HG03066 (cell line): ENCODE measurements around the gene MFAP2.

Experiments
- ATAC-seq: cut with Tn5 transposase; IDR thresholded peaks from one replicate; pipeline ENCODE4 v1.9.1; 2021; ENCODE audit warnings: low read depth; ENCODE audit not compliant: unreplicated experiment

The MFAP2 gene

DNA sequence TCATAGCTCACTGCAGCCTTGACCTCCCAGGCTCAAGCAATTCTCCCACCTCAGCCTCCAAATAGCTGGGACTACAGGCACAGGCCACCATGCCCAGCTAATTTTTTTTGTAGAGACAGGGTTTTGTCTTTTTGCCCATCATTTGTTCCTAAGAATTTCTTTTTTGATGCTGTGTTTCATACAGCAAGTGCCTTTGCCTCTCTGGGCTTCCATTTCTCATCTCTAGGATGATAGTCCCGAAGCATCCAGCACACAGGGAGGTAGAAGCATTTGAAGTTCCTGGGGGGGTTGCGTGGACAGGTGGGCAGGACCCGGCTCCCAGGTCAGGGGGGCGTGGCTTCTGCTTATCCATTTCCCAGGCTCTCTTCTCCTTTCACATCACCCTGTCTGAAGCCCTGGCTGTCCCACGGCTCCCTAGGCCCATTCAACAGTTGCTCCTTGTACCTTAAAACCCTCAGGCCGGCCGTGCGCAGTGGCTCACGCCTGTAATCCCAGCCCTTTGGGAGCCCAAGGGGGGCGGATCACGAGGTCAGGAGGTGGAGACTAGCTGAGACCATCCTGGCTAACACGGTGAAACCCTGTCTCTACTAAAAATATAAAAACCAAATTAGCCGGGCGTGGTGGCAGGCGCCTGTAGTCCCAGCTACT, 27.9 kb upstream of the MFAP2 start:
- ATAC-seq = no peak

DNA sequence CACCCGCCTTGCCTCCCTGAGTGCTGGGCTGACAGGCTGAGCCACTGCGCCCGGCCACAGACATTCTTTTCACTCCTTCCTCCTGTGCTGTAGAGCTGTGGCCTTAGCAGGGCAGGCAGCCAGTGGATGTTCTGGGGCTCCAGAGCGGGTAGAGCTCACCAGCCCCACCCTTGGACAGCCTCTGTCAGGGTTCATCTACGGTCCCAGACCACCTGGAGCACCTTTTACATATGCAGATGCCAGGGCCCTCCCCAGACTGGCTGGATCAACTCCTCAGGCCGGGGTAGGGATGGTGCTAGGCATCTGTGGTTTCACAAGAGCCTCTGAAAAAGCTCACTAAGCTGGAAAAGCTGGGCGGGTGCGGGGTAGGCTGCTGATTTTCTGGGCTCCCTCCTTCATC, 26.7 kb upstream of the MFAP2 start:
- no peak for ATAC-seq

DNA sequence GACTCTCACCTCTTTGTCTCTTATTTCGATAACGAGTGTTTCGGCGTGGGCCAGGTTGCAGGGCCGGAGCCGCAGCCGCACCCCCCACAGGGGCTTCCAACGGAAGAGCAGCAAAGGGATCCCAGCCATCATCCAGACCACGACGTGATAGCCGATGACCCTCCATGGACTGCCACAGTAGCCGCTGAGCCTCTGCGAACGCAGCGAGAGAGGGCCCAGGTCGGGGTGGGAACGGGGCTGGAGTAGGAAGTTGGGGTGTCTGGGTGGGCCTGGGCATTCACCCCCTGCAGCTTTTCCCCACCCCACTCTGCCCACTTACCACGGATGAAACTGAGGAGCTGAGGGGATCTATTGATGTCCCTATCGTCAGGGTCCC, 24.9 kb upstream of the MFAP2 start:
- ATAC-seq = no peak

DNA sequence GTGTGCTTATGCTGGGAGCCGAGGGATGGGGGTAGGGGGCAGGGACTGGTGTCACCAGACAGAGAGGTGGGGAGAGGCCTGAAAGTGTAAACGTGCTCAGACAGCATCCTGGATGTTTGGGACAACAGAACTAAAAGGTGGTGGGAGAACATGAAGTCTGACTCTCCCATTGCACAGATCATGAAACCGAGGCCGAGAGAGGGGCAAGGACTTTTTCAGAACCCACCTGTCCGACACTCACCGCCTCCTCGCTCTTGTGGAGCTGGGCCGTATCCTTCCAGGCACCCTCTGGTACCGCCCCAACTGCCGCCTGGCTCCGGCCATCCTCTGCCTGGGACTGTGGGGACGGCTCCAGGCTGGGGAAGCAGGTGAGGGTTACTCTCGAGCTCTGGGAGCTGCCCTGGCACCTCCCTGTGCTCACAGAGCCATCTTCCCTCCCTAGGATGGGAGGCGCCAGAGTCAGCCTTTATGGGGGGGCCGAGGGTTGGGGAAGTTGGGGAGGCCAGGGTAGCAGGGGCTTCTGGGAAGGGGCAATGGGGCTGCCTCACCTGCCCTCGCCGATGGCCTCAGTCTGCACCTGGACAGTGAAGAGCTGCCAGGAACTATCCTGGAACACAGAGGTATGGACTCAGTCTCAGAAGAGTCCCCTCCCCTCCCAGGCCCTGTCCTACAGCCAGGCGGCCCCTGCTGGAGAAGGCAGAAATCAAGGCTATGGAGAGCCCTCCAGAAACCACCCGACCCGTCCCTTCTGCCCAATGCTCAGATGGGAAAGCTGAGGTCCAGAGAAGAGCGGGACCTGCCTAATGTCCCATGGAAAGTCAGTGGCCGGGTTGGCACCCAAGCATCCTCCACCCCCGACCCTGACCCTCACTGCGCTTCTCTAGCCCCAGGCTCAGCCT, 24.3 kb upstream of the MFAP2 start:
- no peak for ATAC-seq

DNA sequence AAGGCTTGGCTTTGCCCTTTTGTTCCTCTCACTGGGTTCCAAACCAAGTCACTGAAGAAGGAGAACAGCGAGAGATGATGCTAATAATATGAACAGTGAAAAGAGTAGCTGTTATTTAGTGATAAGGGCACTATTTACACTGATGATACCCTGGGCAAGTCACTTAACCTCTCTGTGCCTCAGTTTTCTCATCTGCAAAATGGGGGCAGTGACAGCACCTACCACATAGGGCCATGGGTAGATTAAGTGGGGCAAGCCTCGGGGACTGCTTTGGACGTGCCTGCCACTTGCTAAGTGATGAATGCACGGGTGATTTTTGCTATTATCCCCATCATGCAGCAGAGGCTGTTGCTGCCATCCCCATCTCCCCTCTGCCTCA, 22.1 kb upstream of the MFAP2 start:
- ATAC-seq = no peak

DNA sequence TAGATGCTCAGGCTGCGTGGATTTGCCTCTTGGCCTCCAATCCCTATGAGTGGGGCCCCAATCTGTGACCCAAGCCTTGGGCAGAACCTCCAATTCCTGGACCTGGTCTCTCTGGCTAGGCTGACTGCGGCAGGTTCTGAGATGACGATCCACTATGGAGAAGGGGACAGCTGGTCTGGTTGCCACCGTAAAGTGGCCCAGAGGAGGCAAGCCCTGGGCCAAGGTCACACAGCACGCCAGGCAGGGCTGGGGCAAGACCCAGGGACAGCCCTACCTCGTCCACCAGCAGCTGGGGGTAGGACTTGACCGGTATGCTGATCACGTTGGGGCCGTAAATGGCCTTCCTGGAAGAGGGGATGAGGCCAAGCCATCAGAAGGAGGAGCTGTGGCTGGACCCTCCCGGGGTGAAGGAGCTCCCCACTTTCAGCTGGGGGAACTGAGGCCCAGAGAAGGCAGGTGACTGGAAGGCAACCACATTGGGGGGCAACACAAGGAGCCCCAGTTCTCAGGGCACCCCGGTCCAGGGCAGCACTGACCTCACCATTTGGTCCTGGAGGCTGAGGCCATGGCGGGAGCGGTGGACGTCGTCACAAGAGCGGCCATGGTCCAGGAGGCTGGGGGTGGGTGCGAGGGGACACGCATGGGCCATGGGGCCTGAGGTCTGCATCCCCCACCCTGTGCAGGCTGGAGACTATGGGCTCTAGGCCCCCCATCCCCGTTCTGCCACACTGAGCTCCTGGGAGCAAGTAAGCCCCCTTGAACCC, 21.5 kb upstream of the MFAP2 start:
- ATAC-seq = no peak

DNA sequence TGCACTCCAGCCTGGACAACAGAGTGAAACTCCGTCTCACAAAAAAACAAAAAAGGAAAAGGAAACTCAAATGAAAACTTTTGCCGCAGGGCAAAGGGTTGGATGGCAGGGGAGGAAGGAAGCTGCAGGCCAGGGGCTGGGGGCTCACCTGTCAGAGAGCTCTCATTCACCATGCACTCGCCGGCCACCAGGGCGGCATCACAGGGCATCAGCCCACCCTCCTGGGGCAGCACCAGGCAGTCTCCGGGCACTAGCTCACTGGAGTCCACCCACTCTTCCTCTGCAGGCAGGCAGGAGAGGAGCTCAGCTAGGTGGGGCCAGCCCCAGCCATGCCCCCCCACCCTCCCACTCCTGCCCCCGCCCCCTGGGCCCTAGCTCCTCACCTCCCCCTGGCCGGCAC, 19.4 kb upstream of the MFAP2 start:
- no peak for ATAC-seq

DNA sequence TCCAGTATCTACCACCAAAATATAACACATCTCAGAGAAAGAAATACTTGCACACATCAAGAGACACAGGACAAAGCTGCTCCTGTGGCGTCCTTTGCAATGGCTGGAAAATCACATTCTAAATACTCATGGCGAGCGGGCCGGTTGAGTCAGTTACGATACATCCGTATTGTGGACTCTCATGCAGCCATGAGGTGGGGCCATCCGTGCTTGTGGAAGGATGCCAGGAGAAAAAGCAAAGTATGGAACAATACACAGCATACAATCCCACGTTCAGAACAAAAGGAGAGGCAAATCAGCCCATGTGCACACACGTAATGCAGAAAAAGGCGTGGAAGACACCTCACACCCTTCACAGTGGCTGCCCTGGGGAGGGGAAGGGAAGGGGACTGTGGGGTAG, 18.2 kb upstream of the MFAP2 start:
- no peak for ATAC-seq

DNA sequence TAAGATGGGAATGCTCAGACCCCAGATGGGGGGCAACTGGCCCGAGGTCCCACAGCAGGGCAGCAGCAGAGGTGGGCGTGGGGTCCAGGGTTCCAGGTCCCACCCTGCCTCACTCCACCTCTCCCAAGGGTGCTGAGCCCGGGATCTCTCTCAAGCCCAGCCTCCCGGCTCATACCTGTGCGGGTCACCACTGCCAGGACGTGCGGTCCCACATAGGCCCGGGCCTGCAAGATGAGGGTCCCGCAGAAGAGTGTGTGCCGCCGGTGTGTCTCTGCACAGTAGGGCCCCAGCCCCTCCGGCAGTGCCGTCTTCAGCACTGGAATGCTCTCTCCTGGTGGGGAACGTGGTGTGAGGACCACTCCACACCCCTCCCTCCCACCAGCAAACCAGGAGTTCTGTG, 16.4 kb upstream of the MFAP2 start:
- no peak for ATAC-seq

DNA sequence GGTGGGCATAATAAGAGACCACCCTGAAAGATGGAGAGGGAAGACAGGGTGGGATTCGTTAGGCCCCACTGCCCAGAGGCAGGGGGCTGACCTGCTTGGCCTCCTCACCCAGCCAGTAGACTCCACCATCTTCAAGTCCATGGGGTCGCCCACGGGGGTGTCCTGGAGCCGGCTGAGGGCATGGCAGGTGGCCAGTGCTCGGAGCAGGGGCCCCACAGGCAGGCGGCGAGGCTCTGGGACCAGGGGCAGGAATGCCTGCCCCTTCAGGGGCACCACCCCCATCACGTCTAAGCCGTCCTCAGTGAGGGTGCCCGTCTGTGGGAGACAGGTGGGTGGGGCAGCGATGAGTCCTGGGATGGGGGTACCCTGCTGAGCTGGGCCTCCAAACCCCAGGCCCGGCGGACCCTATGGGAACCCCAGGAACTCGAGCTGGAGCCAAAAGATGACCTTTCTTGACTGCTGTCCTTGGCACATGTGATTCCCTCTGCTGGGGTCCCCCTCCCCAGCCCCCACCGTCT, 13.2 kb upstream of the MFAP2 start:
- no peak for ATAC-seq

DNA sequence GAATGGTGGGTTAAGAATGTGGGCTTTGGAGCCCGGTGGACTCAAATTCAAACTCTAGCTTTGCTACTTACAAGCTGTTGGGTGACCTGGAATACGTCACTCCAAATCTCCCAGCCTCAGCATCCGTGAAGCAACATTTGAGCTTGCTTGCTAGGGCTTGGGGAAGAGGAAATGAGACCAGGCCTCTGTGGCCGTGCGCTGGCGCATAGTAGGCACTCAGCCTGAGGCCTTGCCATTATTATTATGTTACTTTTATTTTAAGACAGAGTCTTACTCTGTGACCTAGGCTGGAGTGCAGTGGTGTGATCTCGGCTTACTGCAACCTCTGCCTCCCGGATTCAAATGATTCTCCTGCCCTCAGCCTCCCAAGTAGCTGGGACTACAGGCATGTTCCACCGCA, 12.3 kb upstream of the MFAP2 start:
- ATAC-seq = no peak

DNA sequence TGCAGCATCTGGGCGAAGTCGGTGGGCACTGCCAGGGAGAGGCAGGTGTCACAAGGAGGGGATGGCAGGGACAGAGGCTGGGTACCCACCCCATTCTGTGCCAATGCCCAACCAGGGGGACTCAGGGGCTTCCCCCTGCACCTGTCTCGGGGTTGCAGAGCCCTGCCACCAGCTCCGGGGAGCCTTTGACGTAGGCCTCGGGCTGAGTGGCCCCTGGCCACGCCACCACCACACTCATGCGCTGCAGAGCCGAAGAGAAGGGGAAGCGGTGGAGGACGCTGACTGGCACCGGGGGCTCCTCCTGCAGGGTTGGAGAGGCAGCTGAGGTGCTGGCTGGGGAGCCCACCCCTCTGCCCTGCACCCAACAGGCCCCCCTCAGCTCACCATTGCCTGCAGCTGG, 11.7 kb upstream of the MFAP2 start:
- no peak for ATAC-seq

DNA sequence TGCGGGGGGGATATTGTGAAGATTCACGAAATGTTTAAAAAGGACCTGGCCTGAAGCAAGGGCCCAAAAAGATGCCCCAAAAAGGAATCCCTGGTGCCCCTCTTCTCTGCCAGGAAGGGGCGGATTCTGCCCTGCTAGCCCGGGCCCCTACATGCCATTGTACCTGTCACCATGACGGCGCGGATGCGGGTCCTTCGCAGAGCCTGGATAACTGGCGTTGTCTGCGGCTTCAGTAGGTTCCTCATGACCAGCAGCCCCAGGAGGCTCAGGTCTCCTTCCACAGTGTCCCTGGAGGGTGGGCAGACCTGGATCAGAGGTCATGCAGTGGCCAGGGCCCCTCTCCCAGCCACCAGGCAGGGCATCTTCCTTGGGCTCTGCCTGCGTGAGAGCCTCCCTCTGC, 11.2 kb upstream of the MFAP2 start:
- no peak for ATAC-seq

DNA sequence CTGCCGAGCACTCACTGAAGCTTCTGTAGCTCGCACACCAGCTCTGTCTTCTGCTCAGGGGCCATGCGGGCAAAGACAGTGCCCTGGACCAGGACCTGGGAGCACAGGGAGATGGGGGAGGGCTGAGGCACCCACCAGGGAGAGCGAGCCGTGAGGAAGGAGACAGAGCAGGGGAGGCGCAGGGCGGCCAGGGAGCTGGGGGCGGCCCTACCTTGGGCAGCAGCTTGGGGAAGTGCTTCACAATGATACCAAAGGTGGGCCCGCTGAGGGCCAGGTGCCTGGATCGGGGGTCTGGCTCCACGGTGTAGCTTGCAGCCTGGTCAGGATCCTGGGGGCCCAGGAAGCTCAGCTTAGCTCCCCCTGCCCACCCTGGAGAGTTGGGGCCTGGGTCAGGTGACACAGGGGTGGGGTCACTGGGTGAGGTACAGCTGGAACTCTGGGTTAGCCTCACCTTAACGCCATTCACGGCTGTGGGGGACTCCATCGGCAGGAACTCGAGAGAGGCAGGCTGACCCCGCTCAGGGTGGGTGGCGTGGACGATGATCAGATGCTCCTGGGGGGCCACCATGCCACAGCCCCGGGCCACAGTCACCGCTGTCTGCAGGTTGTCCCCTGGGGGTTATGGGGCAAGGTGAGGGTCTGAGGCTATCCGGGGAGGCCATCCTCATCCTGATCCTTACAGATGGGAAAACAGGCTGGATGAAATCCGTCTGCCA, 9.4 kb upstream of the MFAP2 start:
- ATAC-seq = no peak

DNA sequence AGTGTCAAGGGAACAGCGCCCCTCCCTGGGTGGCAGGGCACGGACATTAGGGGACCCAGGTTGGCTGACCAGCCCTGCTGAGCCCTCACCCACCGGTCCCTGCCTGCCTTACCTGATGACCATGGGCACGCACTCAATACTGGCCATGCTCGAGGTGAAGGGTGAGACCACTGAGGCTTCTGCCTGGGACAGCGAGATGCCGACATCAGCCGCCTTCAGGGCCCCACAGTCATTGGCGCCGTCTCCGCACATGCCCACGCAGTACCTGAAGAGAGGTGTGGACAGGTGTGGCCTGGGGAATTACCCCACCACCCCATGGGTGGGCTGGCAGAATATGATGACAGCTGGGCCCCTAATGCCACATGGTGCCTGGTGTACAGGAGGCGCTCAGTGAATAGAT, 7.8 kb upstream of the MFAP2 start:
- no peak for ATAC-seq

DNA sequence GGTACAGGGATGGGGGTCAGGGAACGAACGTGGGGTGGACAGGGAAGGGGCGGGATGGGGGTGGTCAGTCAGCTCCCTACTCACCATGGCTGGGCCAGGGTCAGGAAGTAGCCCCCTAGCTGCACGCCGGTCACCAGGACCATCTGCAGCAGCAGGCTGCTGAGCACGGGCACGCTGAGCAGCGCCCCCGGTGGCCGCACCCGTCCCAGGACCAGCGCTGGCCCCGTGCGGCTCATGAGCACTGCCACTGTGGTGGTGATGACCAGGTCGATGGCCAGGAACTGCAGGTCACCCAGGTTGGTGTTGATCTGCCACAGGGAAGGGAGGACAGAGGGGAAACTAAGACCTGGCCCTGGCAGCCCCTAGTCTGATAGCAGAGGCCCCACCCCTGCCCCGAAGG, 6.5 kb upstream of the MFAP2 start:
- no peak for ATAC-seq

DNA sequence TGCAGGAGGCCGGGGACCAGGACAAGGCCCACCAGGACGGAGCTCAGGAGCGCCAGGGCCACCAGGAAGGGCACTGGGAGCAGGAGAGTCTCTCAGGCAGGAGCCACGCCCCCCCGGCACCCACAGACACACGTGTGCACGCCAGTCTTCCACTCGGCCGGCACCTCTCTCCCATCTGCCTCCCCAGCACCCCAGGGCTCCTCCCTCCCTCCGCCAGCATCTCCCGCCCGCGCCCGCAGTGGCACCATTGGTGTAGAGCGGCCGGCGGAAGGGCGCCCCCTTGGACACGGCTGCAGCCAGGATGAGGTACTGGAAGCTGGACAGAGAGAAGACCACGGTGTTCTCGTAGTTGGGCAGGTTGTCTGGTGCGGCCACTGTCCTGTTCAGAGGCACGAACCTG, 6.1 kb upstream of the MFAP2 start:
- ATAC-seq = no peak

DNA sequence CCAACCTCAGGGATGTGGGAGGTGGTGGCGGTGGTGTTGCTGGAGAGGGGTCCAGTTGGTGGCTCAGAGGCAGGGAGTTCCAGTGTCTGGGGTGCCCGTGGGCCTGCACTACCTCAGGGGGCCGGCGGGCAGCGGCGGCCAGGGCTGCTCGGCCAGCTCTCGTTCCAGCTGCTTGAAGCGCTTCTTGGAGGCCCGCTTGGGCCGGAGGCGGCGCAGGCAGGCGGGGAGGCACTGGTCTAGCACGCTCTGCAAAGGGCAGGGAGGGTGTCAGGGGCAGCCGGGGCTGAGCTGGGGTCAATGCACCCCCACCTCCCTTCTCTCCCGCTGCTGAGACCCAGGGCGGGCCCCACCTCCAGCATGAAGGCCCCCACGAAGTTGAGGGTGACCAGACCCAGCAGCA, 5.7 kb upstream of the MFAP2 start:
- no peak for ATAC-seq

DNA sequence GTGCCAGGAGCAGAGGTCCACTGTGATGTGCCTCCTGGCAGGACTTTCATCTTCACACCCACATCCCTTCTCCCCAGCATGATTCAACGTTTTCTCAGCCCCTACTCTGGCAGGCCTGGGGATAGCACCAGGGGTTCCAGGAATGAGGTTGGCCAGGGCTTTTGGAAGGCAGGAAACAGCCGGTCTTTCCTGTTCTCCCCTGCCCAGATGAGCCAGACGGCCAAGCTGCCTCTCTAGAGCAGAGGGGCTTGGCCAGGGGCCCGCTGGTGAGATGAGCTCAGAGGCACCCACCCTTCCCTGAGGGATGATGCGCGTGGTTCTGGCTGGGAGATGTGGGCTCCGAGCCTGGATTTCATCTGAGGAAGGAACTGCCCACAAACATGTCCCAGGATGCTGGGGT, 4.3 kb upstream of the MFAP2 start:
- ATAC-seq = no peak

DNA sequence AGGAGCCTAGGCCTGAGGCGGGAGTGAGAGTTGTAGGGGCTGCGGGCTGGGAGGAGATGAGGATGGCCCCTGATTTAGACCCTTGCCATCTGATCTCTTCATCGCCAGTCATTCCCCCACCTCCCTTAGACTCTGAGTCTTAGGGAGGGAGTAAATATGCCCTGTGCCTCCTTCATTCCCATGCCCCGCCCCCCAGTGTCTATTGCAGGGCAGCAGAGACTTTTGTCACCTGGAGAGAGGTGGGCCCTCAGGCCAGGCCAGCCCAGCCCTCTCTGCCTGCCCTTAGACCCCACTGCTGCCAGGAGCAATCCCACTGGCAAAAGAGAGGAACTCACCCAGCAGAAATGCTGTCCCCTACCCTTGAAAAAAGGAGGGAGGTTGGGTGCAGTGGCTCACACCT, 3.2 kb upstream of the MFAP2 start:
- ATAC-seq = no peak

DNA sequence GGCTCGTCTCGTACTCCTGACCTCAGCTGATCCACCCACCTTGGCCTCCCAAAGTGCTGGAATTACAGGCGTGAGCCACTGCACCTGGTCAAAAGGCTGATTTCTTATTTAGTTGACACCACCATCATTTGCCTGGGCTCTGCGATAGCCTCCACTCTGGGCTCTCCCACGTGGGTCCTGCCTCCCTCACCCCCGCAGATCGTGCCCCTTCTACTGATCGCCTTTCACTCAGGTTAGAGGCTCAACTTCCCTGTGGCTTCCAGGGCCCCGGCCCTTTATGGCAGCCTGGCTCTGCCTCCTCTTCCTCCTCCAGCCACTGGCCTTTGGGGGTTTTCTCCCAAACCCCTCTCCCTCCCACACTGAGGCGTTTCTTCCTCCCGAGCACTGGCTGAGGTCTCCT, 2.5 kb upstream of the MFAP2 start:
- no peak for ATAC-seq
